GM12892 (cell line): ENCODE results near the gene AP1M2.

Source experiments
- POLR2A ChIP-seq: IDR thresholded peaks from 2 replicates; pipeline ENCODE4 v1.6.1; 2011; ENCODE audit warnings: low read depth, low read length, control low read depth
- POLR2AphosphoS5 ChIP-seq: IDR thresholded peaks from 2 replicates; pipeline ENCODE4 v1.6.1; 2011; ENCODE audit warnings: low read depth, low read length, control low read depth
- TAF1 ChIP-seq: IDR thresholded peaks from 2 replicates; pipeline ENCODE4 v1.6.1; 2011; ENCODE audit warnings: low read depth, mild to moderate bottlenecking, control low read depth, low read length, borderline replicate concordance

DNA sequence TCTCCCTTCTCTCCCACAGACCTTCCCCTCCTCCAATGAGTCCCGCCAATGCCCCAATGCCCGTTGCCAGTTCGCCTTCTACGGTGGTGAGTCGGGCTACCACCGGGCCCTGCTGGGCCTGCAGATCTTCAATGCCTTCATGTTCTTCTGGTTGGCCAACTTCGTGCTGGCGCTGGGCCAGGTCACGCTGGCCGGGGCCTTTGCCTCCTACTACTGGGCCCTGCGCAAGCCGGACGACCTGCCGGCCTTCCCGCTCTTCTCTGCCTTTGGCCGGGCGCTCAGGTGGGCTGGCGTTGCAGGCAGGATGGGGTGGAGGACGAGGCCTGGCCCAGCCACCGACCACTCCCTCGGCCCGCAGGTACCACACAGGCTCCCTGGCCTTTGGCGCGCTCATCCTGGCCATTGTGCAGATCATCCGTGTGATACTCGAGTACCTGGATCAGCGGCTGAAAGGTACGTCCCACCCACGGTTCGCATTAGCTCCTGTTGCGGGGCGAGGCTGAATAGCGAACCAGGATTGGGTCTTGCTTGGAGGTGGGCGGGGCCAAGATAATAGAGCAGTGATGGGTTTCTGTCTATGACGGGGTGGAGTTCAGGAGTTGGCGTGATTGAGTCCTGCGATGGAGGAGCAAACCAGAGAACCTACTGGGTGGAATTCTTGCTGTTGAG is 49.3 kb upstream of the AP1M2 start:
- TF ChIP-seq TAF1 = no peak
- TF ChIP-seq POLR2A = no peak
- no peak for TF ChIP-seq POLR2AphosphoS5
